Stimulated activated CD4-positive, alpha-beta T cell treated with anti-CD3 and anti-CD28 coated beads, Interleukin-12 subunit alpha, Interleukin-12 subunit beta, amount 100 ng/mL, for 48 hours (primary cell): ENCODE data around the gene HSF2BP.
"Not testable (repeated sequence)": the region's sequence is repeated elsewhere in the genome, so short reads cannot be mapped to it uniquely, and the experiment has no call there.

Source experiments
- DNase-seq, 3 donors: peaks; one replicate each; pipeline ENCODE4 v3.0.0-alpha.2; 2020; ENCODE audit warnings: low read depth in 2 of 3, low spot score in 1 of 3

HSF2BP gene

GRCh38 chr21:43619856-43620255, 39.4 kb downstream of the HSF2BP start:
- DNase-seq: no peak

- no peak for DNase-seq
Measured at GRCh38 chr21:43619344-43619743, 39.9 kb downstream of the HSF2BP start.

GRCh38 chr21:43618940-43619339, 40.3 kb downstream of the HSF2BP start:
- no peak for DNase-seq

GRCh38 chr21:43616861-43617260, 42.4 kb downstream of the HSF2BP start:
- not testable (repeated sequence) for DNase-seq

- no peak for DNase-seq
Measured at GRCh38 chr21:43614839-43615238, 44.4 kb downstream of the HSF2BP start.

- no peak for DNase-seq
Measured at GRCh38 chr21:43613755-43614638, 45.3 kb downstream of the HSF2BP start.

- DNase-seq: no peak
Measured at GRCh38 chr21:43611598-43612369, 47.5 kb downstream of the HSF2BP start.

- DNase-seq: no peak
Measured at GRCh38 chr21:43609501-43610340, 49.6 kb downstream of the HSF2BP start.

- DNase-seq: no peak
Measured at GRCh38 chr21:43608664-43609063, 50.6 kb downstream of the HSF2BP start.

GRCh38 chr21:43608225-43608624, 51.1 kb downstream of the HSF2BP start:
- DNase-seq: no peak

GRCh38 chr21:43605320-43606215, 53.7 kb downstream of the HSF2BP start:
- DNase-seq: no peak

GRCh38 chr21:43604505-43605204, 54.6 kb downstream of the HSF2BP start:
- DNase-seq: no peak

GRCh38 chr21:43603641-43604504, 55.4 kb downstream of the HSF2BP start:
- DNase-seq: no peak

- no peak for DNase-seq
Measured at GRCh38 chr21:43603233-43603626, 56.1 kb downstream of the HSF2BP start.

- DNase-seq: no peak
Measured at GRCh38 chr21:43602266-43603232, 56.7 kb downstream of the HSF2BP start.

GRCh38 chr21:43600642-43601402, 58.5 kb downstream of the HSF2BP start:
- DNase-seq: no peak

GRCh38 chr21:43599728-43600127, 59.6 kb downstream of the HSF2BP start:
- DNase-seq: no peak
